Tibial nerve (tissue), 4 donors: ENCODE data around the gene CCBE1.

ENCODE experiments used
- EP300 ChIP-seq, 2 donors: sonication (generic); formaldehyde crosslinking; IDR thresholded peaks; one replicate each; pipeline ENCODE4 v1.6.1; 2017; ENCODE audit warnings: antibody characterized with exemption in 2 of 2, mild to moderate bottlenecking in 1 of 2
- POLR2A ChIP-seq, 2 donors: fragments of 450-650 bp; IDR thresholded peaks; one replicate each; pipeline ENCODE4 v1.6.1; 2017; ENCODE audit warnings: antibody characterized with exemption in 2 of 2, mild to moderate bottlenecking in 2 of 2, moderate library complexity in 2 of 2
- TF ChIP-seq, protein P1 (sequence below), 5 experiments: fragments of 200-600 bp in 3 of 5; fragments of 450-650 bp in 2 of 5; sonication (generic) in 3 of 5; IDR thresholded peaks; one replicate each; pipeline ENCODE4 v1.5.1; 2016 to 2019; ENCODE audit warnings: antibody characterized with exemption in 5 of 5, mild to moderate bottlenecking in 3 of 5, moderate library complexity in 2 of 5

DNA sequence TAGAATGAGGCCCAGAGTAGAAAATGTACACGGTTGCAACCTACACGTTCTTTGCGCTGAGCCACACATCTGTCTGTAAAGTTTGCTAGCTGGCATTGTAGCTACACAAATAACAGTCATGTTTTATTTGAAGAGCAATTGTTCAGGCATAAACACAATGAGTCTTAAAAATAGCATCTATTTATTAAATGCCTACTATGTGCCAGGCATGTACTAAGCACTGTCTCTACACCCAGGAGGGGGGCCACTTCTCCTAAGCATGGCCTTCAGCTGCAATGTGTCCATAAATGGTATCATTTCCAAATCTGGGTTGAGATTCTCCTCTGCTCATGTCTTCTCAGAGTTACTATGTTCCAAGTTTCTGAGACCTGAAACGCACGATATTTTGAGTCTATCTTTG lies 182.1 kb downstream of the CCBE1 start:
- TF ChIP-seq, protein P1, sequence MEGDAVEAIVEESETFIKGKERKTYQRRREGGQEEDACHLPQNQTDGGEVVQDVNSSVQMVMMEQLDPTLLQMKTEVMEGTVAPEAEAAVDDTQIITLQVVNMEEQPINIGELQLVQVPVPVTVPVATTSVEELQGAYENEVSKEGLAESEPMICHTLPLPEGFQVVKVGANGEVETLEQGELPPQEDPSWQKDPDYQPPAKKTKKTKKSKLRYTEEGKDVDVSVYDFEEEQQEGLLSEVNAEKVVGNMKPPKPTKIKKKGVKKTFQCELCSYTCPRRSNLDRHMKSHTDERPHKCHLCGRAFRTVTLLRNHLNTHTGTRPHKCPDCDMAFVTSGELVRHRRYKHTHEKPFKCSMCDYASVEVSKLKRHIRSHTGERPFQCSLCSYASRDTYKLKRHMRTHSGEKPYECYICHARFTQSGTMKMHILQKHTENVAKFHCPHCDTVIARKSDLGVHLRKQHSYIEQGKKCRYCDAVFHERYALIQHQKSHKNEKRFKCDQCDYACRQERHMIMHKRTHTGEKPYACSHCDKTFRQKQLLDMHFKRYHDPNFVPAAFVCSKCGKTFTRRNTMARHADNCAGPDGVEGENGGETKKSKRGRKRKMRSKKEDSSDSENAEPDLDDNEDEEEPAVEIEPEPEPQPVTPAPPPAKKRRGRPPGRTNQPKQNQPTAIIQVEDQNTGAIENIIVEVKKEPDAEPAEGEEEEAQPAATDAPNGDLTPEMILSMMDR (IDR thresholded peaks at IDR 0.05), result no peak
- TF ChIP-seq POLR2A (IDR thresholded peaks at IDR 0.05), result no peak
- TF ChIP-seq EP300 (IDR thresholded peaks at IDR 0.05), result no peak
